Epidermal melanocyte (primary cell): ENCODE results near the gene IRF4.

Experiments
- DNase-seq: peaks from one replicate; pipeline ENCODE4 v3.0.0; 2011; ENCODE audit warnings: low spot score; ENCODE audit not compliant: insufficient read length

IRF4 gene

DNA sequence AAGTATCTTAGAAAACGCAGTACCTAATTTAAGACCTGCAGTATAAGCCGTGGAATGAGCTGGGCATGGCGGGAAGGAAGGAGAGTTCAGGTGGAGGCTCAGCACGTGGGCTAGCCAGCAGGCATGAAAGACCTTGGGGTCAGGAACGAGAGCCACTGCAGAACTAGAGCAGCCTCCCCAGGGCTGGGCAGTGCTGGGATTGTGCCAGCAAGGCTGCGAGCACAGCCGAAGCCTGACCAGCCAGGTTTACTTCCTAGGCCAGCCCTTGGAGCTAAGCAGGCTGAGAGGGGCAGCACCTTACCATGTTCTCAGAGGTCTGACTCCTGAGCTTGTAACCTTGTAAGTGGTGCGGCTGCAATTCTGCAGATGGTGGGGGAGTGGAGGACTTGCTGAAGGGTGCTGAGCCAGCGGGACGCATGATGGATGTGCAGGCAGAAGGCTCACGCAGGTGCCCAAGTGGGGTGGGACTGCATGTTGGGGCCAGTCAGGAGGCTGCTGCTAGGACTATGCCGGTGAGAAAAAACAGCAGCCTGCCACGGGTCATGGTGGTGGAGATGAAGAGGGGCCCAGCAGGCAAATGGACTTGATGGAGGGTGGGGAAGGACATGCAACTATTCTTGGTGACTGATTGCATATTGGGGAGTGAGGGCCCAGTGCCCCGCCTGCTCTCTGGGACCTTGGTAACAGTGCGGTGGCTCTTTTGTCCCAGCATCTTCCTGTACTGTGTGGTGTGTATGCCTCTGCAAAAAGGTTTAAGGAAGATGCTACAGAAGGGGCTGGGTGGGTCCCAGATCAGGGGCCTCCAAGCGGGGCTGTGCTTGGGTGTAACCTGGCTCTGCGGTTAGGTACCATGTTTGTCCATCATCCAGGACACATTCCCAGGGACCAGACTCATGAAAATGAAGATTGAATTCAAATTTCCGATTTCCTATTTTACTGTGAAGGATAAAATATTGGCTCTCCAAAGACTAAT lies 37.6 kb upstream of the IRF4 start:
- DNase-seq: no peak

DNA sequence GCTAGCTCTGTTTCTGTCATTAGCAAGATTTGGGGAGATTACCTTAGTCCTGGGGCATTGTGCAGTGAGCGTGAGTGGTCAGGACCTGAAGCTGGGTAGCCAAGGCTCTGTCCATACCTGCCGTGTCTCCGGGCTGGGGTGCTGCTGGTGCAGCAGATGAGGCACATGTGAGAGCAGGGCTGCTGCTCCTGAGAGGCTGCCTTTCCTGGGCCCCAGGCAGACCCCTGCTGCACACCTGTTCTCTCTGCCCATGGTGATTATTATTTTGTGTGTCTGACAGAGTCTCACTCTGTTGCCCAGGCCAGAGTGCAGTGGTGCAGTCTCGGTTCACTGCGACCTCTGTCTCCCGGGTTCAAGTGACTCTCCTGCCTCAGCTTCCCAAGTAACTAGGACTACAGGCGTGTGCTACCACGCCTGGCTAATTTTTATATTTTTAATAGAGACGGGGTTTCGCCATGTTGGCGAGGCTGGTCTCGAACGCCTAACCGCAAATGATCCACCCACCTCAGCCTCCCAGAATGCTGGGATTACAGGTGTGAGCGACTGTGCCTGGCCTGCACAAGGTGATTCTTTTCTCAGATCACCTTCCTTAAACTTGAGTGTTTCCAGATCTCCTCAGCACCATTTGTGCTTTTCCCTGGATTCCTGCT lies 36.8 kb upstream of the IRF4 start:
- DNase-seq: no peak

DNA sequence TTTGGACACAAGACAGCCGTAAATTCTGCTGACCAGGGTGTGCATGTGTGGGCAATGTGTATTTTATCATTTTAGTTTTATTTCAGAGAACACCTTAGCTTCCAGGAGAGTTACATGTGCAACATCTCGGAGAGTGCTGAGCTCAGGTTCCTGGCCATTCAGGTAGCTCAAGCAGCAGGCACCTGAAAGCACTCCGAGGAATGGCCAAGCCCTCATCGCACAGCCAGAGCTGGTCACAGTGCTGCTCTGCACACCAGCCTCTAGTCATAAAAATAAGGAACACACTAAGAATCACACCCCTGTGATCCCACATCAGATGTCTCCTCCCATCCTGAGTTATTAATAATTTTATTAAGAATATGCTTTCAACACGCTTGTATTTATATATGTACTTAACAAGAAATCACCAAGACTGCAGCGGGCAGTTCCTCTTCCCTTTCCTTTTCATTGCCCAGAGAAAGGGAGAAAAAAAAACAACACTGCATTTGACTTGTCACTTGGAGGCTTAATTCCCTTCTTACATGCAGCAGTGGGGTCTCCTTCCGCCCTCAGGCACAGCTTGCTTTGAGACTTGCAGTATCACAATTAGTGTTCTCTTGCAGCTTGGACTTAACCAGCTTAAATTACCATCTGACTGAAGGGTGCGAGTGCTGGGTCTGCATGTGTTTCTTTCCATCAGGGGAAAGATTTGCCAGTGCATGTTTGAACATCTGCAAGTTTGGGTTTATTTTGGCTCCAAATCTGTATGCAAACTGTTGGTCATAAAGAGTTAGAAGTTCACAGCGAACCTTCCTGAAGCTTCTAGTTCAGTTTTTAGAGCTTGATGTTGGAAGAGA lies 36.0 kb upstream of the IRF4 start:
- DNase-seq: no peak

DNA sequence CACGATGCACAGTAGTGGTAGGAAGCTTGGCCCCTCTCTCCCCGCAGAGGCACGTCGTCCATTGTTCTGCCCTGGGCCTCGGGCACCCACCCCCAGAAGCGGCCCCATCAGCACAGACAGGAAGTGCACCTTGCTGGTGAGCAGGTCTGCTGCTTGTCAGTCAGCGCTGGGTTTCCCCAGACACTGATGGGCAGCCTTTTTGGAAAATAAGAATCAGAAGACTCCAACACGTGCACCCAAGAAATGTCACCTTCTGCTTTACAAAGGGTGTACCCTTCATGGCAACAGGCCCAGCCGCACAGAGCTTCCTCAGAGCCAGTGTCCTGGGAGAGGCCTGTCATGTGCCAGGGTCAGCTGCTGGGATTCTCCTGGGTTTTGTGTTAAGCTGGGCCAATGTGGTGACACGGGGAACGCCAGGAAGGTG lies 34.7 kb upstream of the IRF4 start:
- DNase-seq: no peak

DNA sequence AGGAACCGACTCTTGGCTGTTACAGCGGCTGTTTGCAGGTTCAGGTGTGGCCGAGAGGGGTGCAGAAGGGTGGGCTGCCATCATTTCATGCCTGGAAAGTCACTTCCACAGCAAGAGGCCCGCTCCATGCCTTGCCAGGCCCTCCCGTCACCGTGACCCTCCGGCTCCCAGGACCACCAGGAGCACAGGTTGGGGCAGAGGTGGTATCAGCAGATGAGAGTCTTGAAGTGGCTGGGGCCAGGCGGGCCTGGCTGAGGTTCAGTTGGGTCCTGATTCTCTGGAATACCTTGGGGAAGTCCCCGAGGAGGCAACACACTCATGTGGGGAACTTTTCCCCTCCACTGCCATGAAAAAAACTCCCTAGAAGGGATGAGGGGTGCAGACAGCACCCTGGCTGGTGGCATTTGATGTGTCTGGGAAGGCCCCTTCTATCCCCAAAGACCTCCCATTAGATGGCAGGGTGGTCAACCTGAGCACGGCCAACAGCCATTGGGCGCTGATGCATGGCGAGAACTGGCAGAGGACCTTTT lies 34.2 kb upstream of the IRF4 start:
- DNase-seq: no peak

DNA sequence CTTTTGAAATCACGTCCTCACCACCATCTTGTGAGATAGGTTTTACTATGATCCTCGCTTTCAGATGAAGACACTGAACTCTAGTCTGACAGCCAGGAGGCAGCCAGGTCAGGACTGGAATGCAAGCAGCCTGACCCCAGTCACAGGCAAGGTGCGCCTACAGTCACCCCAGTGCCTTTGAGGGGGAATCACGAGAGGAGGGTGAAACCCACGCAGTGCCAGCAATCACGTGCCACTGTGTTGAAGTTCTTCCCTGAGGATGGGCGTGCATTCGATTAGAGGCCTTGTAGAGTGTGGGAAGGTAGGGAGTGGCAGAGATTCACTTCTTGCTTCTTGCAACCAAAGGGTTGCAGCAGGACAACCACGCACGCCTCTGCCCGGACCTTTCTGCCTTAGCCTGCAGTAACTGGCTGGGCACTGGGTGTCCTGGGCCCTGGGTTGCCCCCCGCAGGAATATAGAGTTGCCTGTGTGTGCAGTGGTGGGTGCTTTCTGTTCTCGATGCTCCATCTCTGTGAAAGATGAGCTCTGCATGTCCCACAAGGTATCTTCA lies 33.7 kb upstream of the IRF4 start:
- no peak for DNase-seq

DNA sequence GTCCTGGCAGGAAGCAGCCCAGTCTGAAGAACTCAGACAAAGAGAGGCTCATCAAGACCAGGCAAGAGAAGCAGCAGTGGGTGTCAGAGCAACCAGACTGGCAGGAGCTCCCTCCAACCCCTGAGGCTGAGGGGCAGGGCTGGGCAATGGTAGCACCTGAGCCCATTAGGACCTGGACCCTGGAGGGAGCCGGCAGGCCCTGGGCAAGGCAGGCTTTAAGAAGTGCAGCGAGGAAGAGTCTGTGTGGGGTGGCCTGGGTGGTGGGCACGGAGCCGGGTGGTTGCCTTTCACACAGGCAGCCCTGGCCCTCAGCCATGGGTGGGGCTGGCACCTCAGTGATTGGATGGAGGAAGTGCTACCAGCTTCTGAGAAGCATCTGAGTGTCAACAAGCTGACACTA lies 33.1 kb upstream of the IRF4 start:
- no peak for DNase-seq

DNA sequence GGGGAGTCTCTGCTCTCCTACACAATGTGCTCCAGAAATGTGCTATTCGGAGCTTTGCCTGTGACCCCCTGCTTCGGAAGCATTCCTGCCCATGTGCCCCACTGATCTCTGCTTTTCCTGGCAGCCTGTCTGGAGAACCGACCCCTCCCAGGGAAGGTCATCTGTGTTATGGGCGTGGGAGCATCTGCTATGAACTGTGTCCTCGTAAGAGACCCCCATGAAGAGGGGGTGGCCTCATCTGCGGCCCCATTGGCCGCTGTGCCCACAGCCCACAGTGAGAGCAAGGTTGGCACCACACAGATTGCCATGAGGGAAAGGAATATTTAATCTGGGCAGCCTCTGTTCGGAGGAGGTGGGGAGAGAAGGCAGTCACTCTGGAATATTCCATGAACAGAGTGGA lies 32.7 kb upstream of the IRF4 start:
- no peak for DNase-seq

DNA sequence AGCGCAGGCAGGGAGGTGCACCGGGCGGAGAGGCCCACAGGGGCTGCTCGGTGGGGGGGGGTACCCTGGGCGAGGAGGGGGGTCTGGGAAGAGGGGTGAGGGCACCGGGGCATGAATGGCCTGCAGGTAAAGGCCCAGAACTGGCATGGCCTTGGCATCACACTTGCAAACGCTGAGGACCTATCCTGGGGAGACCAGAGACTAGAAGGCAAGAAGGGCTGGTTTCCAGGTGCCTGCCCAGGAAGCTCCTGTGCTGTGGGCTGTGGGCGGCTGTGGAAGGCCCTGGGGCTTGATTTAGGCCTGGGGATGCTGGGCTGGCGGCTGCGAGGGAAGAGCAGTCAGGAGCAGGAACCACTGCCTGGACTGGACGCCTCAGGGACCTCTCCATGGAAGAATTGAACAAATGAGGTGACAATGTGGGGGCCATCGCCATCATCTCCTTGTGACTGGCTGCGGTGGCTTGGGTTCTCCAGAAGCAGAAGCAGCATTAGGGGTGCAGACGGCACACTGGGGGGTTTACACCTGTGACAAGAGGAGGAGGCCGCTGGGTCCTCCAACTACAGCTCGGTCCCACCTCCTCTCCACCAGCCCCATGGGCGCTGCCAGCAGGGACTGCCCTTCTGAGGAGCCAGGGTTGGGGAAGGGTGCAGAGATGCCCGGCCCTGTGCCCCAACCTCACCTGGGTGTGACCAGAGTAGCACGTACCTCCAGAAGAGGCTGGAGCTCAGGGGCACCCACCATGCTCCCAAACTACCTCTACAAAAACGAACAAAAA lies 32.1 kb upstream of the IRF4 start:
- DNase-seq: no peak

DNA sequence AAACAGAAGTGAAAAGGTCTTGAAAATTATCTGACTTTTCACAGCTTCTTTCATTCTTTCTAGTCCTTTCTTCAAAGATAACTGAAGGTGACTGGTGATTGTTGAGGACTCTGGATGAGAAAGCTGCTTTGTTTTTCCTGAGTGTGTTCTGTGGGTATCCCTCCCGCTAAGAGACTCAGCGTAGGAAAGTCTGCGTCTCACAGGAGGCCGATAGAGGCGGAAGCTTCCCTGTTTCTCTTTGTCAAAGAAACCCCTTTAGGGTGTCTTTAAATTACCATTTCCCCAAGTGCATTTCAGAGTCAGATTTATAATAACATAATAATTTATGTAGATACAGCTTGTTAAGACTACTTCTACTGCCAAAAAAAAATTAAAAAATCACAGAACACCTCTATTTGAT lies 31.2 kb upstream of the IRF4 start:
- no peak for DNase-seq

DNA sequence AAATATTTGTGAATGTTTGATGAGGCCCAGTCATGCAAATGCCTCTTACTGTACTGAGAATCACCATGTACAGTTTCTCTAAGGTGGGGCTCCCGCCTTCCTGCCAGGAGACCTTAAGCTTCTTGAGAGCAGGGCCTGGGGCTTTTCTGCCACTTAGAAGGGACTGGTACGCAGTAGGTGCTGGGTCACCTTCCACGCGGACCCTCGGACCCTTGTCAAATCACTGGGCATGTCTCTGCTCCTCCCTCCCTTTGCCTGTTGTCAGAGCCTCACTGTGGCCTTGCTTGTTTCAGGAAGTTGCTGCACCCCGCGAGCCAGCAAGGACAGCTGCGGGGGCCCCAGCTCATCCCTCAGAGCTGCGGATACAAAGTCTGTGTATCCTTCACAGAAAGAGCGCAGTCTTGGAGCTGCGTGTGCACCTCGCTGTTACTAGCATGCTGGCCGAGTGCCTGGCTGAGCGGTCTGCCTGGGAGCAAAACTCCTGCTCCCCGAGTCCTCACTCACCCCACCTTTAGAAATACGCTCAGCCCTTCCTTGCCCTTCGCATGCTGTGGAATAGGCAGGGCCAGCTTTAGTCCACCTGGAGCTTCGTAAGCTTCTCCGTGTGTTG lies 30.7 kb upstream of the IRF4 start:
- DNase-seq: no peak

DNA sequence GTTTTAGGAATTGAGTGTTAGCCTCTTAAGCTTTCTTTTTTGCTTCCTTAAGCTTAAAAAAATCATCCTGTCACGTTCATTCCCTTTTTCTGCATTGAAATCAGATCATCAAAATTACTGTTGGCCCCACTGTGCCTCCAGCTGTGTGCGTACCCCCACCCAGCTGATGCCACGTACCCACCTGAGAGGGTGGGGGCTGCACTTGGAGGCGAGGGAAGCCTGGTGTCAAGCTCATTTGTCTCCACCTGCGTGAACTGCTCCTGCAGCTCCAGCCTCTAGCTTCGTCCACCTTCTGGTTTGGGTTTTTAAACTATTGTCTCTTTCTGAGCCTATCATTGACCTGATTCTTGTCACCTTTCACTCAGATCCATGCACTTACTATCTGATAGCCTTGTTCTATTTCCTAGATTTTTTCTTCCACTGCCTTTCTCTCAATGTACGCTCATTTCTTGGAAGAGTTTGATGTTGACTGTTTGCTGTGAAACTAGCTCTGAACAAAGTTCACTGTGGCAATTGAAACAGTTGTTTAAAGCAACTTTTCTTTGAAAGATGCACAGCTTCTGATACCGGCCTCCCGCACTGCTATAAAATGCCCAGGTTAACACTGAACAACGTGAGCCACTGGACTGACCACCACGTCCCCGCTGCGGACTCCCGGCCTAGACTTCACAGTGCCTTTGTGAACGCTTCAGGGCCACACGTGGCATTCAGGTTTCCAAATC lies 30.0 kb upstream of the IRF4 start:
- DNase-seq: no peak

DNA sequence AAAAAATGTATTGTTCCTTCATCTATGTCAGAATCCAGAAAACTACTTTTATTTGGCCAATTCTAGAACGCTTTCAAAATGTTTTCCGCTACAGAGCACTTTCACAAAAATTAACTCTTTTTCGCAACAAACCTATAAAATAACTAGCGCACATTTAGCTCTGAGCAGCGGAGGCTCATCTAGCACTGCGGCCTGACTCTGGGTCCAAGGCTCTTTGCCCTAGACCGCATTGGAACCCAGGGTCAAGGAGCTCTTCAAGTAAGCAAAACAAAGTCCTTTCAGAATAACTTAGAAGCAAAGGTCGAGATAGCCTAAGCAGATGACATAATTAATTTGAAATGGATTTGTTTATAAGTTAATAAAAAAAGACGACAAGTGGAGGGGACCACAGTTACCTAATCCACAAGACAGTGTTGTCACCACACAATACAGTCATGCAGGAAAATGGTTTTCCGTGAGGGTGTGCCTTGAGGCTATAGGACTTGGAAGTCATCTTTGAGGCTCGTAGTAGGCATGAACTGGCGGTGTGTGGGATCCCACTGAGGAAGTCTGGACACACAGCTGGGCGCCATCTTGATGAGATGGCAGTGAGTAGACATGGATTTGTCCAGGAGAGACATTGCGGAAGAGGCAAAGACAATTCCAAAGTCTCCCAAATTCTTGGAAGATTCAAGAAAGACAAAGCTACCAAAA lies 29.2 kb upstream of the IRF4 start:
- DNase-seq: no peak

DNA sequence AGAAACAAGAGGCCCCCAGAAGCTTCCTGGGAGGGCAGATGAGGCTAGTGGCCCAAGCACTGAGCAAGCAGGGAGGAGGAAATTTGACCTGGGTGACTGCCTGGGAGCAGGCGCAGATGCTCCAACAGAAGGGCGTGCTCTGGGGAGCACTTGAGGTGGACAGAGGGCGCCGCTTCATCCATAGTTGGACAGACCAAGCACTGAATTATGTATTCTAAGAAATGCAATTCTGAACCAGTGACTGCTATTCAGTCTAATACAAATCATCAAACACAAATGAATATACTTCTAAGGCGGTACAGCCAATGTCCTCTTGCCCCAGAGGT lies 28.7 kb upstream of the IRF4 start:
- no peak for DNase-seq

DNA sequence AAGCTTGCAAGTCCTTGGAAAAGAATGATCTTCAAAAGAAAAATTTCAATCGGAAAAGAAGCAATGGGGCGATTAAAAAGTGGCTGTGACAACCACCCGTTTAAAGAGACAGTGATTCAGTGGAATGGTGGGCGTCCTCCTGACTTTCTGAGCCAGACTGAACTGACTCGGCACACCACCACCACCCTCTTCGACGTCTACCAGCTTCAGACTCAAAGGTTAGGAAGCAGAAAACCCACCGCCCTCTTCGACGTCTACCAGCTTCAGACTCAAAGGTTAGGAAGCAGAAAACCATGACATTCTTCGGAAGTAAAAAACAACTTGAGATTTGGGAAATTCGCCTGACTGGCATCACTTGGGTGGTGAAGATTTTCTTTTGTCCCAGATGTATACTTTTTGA lies 28.3 kb upstream of the IRF4 start:
- no peak for DNase-seq

DNA sequence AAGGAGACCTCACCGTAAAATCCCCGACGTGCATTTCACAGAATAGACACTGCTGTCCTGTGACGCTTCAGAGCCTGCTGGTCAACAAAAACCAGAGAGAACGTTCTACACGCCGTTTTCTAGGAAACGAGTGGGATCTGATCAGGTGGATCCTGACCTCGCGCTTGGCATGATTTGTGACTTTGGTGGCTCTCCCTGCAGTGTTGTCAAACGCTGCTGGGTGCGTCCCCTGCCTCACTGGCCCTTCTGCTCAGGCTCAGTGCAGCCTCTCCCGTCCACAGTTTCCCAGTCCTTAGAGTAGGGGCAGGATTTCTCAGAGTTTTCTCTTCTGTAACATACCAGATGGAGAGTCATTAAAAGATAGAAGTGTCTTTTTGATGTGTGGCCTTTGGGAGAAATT lies 27.6 kb upstream of the IRF4 start:
- no peak for DNase-seq

DNA sequence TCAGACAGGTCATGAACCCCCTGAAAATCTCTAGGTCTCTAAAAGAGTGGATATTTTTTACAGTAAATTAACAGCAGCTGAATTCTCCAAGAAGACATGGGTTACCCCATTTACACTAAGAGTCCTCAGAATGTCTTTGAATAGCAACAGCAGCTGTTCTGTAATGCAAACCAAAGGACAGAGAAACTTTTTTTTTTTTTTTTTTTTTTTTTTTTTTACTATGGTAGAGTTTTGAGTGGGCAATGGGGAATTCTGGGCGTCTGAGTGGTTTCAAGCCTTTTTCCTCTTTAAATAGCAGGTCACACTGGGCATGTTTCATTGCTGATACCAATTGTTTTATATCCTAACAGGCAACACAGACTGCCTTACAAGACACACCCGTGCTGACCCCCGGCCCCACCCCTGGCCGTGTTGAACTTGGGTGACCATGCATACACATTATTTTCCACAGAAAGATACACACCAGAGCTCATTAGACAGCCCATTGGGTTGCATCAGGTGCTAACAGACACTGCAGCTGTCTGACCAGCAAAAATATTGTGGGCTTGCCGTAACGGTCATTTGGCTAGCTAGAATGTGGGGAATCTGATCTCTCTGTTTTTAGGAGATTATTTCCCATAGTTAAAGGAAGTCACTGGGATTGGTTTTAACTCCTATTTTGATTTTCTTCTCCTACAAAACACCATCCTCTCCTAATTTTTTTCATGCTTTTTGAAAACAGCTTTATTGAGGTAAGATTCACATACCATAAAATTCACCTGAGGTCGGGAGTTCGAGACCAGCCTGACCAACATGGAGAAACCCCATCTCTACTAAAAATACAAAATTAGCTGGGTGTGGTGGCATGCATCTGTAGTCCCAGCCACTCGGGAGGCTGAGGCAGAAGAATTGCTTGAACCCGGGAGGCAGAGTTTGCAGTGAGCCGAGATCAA lies 26.7 kb upstream of the IRF4 start:
- no peak for DNase-seq

DNA sequence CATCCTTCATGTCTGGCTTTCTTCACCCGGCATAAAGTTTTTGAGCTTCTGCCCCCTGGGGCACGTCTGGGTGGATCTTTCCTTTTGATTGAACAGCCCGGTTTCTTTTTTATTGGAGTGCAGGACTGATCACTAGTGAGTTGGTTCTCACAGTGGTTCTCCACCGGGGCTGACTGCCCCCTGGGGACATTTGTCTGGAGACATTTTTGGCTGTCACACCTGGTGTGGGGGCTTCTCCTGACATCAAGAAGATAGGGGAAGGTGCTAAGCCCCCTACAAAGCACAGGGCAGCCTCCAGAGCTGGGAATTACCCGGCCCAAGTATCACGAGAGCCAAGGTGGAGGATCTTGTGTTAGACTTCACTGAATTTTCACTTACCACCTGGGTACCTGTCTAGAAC lies 25.7 kb upstream of the IRF4 start:
- DNase-seq: no peak
